OCI-LY1 (cell line): ENCODE measurements around the gene NEK2.

Experiments
- CTCF ChIP-seq: fragments of 200-600 bp; sonication (generic), shearing (Covaris generic); IDR thresholded peaks from 2 replicates; pipeline ENCODE4 v1.5.1; 2017; ENCODE audit warnings: mild to moderate bottlenecking, antibody characterized with exemption, low read length, moderate library complexity, mixed read lengths
- EZH2 ChIP-seq: fragments of 200-600 bp; sonication (generic), shearing (Covaris generic); IDR thresholded peaks from 2 replicates; pipeline ENCODE4 v1.8.0; 2017; ENCODE audit warnings: borderline replicate concordance, mixed run types, mild to moderate bottlenecking, antibody characterized with exemption, low read length, moderate library complexity, mixed read lengths

- no peak for TF ChIP-seq CTCF
- no peak for TF ChIP-seq EZH2
These were observed 51.9 kb downstream of the NEK2 start for GRCh38 chr1:211623515-211623914.
